Common myeloid progenitor, CD34-positive (primary cell): Measurements from ENCODE around the gene XYLT1.

Experiments
- CTCF ChIA-PET: fragments of 350-600 bp; sonication (Branson Sonifier 250); formaldehyde crosslinking; loops from one replicate; lab custom pipeline; 2021; ENCODE audit warnings: antibody characterized with exemption; lab: Charles Lee
- POLR2A ChIA-PET: fragments of 350-600 bp; sonication (Branson Sonifier 250); formaldehyde crosslinking; loops from one replicate; lab custom pipeline; 2021; ENCODE audit warnings: antibody characterized with exemption; lab: Charles Lee
- DNase-seq, 3 donors: peaks; one replicate each; pipeline versions ENCODE4 v3.0.0 to v3.0.0-alpha.2; 2013
- H3K27ac ChIP-seq, 2 experiments: 1 replicate in 1 of 2; 2 replicates in 1 of 2; pipeline ENCODE4 v1.7.0; 2013; ENCODE audit warnings: inconsistent platforms in 2 of 2, low read length in 2 of 2, mild to moderate bottlenecking in 2 of 2, low read depth in 1 of 2, moderate library complexity in 1 of 2; ENCODE audit not compliant: severe bottlenecking in 2 of 2, insufficient read depth in 1 of 2, poor library complexity in 1 of 2
- H3K27me3 ChIP-seq, 5 experiments: replicated peaks in 2 of 5; 1 replicate in 3 of 5; 2 replicates in 2 of 5; pipeline versions ENCODE4 v1.6.1 to v1.7.0; 2013; ENCODE audit warnings: low read length in 4 of 5, mild to moderate bottlenecking in 2 of 5, moderate library complexity in 2 of 5, inconsistent platforms in 1 of 5; ENCODE audit not compliant: insufficient read depth in 5 of 5, control insufficient read depth in 4 of 5
- H3K36me3 ChIP-seq, 4 experiments: 1 replicate in 2 of 4; 2 replicates in 2 of 4; pipeline versions ENCODE4 v1.6.1 to v1.7.0; 2013; ENCODE audit warnings: low read length in 3 of 4, control low read depth in 1 of 4, mild to moderate bottlenecking in 1 of 4; ENCODE audit not compliant: control insufficient read depth in 4 of 4, insufficient read depth in 4 of 4
- H3K4me1 ChIP-seq, 4 experiments: 1 replicate in 3 of 4; 2 replicates in 1 of 4; pipeline versions ENCODE4 v1.6.1 to v1.7.1; 2013; ENCODE audit warnings: low read length in 3 of 4, mild to moderate bottlenecking in 3 of 4, control low read depth in 1 of 4, inconsistent platforms in 1 of 4, moderate library complexity in 1 of 4; ENCODE audit not compliant: control insufficient read depth in 4 of 4, insufficient read depth in 4 of 4; ENCODE audit errors: control extremely low read depth in 1 of 4
- H3K4me3 ChIP-seq, 7 experiments: 1 replicate in 4 of 7; 2 replicates in 3 of 7; pipeline versions ENCODE4 v1.5.1 to v1.7.0; 2013; ENCODE audit warnings: mild to moderate bottlenecking in 7 of 7, low read length in 6 of 7, moderate library complexity in 6 of 7, inconsistent platforms in 2 of 7, low read depth in 2 of 7, control low read depth in 1 of 7; ENCODE audit not compliant: insufficient read depth in 4 of 7, control insufficient read depth in 1 of 7; ENCODE audit errors: extremely low read depth in 1 of 7
- H3K9me3 ChIP-seq, 5 experiments: 1 replicate in 4 of 5; 2 replicates in 1 of 5; pipeline versions ENCODE4 v1.6.1 to v1.7.1; 2013; ENCODE audit warnings: low read length in 4 of 5, mild to moderate bottlenecking in 2 of 5, inconsistent platforms in 1 of 5, low read depth in 1 of 5, moderate library complexity in 1 of 5; ENCODE audit not compliant: control insufficient read depth in 4 of 5, insufficient read depth in 2 of 5; ENCODE audit errors: control extremely low read depth in 1 of 5
- WGBS: methylation state at CpG from one replicate; pipeline ENCODE4 v1.1.5; 2013; ENCODE audit not compliant: insufficient coverage; 5-methylcytosine and 5-hydroxymethylcytosine counted together

Gene XYLT1

GRCh38 chr16:17222871-17223401 lies 247.8 kb downstream of the XYLT1 start:
- ChIA-PET CTCF (interaction anchor here (0.8 to 2.0 kb wide), 4 partner anchors 10 to 245 kb away, joined by 3 to 14 read pairs (median 4); no protein-coding TSS in a partner anchor), POLR2A (no interaction called here)
- Histone ChIP-seq H3K27me3 (no peaks in the 10 kb centered on the region), H3K36me3 (peaks cover 0 to 2% (median 0%) of the 10 kb centered on the region in 4 experiments), H3K4me1 (peaks cover 6 to 59% (median 44%) of the 10 kb centered on the region in 4 experiments), H3K4me3 (peak overlapping the region in 2 of 7 experiments; percentile 7 to 17), H3K27ac (no peak overlapping the region), H3K9me3 (no peaks in the 10 kb centered on the region)
- WGBS = 0% methylated on average over 4 of the region's 12 CpGs
- DNase-seq = peak; percentile 54 to 80 (median 77)

GRCh38 chr16:17219991-17220390 lies 250.8 kb downstream of the XYLT1 start:
- H3K36me3 ChIP-seq = peaks cover 2 to 4% (median 3%) of the 10 kb centered on the region in 4 experiments
- H3K9me3 ChIP-seq = no peaks in the 10 kb centered on the region
- ChIA-PET POLR2A (interaction anchor here (0.5 kb wide), 1 partner anchor 234 kb away, joined by 4 read pairs; no protein-coding TSS in a partner anchor), CTCF (interaction anchor here (0.7 to 1.6 kb wide), 4 partner anchors 11 to 255 kb away, joined by 3 to 4 read pairs (median 3); no protein-coding TSS in a partner anchor)
- DNase-seq = no peak
- no peaks in the 10 kb centered on the region for H3K27me3 ChIP-seq
- WGBS = 100% methylated on average over 1 of the region's 2 CpGs
- H3K4me3 ChIP-seq = no peak overlapping the region
- peaks cover 3 to 41% (median 36%) of the 10 kb centered on the region in 4 experiments for H3K4me1 ChIP-seq
- H3K27ac ChIP-seq = no peak overlapping the region

- Histone ChIP-seq H3K4me3 (no peak overlapping the region), H3K27ac (no peak overlapping the region), H3K36me3 (peaks cover 7 to 12% (median 10%) of the 10 kb centered on the region in 4 experiments), H3K4me1 (peaks cover 0 to 6% (median 4%) of the 10 kb centered on the region in 4 experiments), H3K27me3 (no peaks in the 10 kb centered on the region), H3K9me3 (peaks cover 0 to 8% (median 3%) of the 10 kb centered on the region in 5 experiments)
- WGBS = 100% methylated on average over 4 of the region's 8 CpGs
- POLR2A ChIA-PET = no interaction called here
- CTCF ChIA-PET = no interaction called here
- DNase-seq = no peak
These were observed 254.8 kb downstream of the XYLT1 start for GRCh38 chr16:17215936-17216335.

GRCh38 chr16:17215306-17215705 lies 255.5 kb downstream of the XYLT1 start:
- no peak overlapping the region for H3K4me3 ChIP-seq
- DNase-seq = no peak
- H3K27ac ChIP-seq = no peak overlapping the region
- ChIA-PET POLR2A (no interaction called here), CTCF (interaction anchor here (0.9 kb wide), 1 partner anchor 9 kb away, joined by 3 read pairs; no protein-coding TSS in a partner anchor)
- peaks cover 0 to 8% (median 3%) of the 10 kb centered on the region in 5 experiments for H3K9me3 ChIP-seq
- no peaks in the 10 kb centered on the region for H3K27me3 ChIP-seq
- peaks cover 7 to 12% (median 10%) of the 10 kb centered on the region in 4 experiments for H3K36me3 ChIP-seq
- whole genome bisulfite sequencing = 100% methylated on average over 1 of the region's 2 CpGs
- peaks cover 0 to 6% (median 4%) of the 10 kb centered on the region in 4 experiments for H3K4me1 ChIP-seq

GRCh38 chr16:17213974-17214373 lies 256.8 kb downstream of the XYLT1 start:
- POLR2A ChIA-PET = no interaction called here
- H3K27ac ChIP-seq = no peak overlapping the region
- no peak for DNase-seq
- no peaks in the 10 kb centered on the region for H3K27me3 ChIP-seq
- H3K9me3 ChIP-seq = peaks cover 0 to 8% (median 3%) of the 10 kb centered on the region in 5 experiments
- CTCF ChIA-PET = interaction anchor here (1.1 kb wide), 1 partner anchor 10 kb away, joined by 4 read pairs; no protein-coding TSS in a partner anchor
- H3K4me1 ChIP-seq = peaks cover 0 to 6% (median 1%) of the 10 kb centered on the region in 4 experiments
- no peak overlapping the region for H3K4me3 ChIP-seq
- WGBS = 100% methylated on average over 1 of the region's 3 CpGs
- H3K36me3 ChIP-seq = peaks cover 7 to 12% (median 10%) of the 10 kb centered on the region in 4 experiments

- Histone ChIP-seq H3K9me3 (peaks cover 0 to 8% (median 3%) of the 10 kb centered on the region in 5 experiments), H3K4me3 (no peak overlapping the region), H3K27me3 (no peaks in the 10 kb centered on the region), H3K27ac (no peak overlapping the region), H3K4me1 (peaks cover 0 to 6% (median 1%) of the 10 kb centered on the region in 4 experiments), H3K36me3 (peaks cover 7 to 12% (median 10%) of the 10 kb centered on the region in 4 experiments)
- ChIA-PET CTCF (interaction anchor here (1.1 to 4.7 kb wide), 5 partner anchors 9 to 254 kb away, joined by 3 to 14 read pairs (median 4); no protein-coding TSS in a partner anchor), POLR2A (no interaction called here)
- no CpG with 5 or more reads among the region's 2 CpGs for WGBS
- DNase-seq = no peak
These were observed 257.7 kb downstream of the XYLT1 start for GRCh38 chr16:17213025-17213424.

- ChIA-PET CTCF (interaction anchor here (0.8 to 4.7 kb wide), 10 partner anchors 9 to 254 kb away, joined by 3 to 14 read pairs (median 3); no protein-coding TSS in a partner anchor), POLR2A (no interaction called here)
- 71% methylated on average over 4 of the region's 6 CpGs for WGBS
- H3K27me3 ChIP-seq = no peaks in the 10 kb centered on the region
- DNase-seq = no peak
- H3K9me3 ChIP-seq = peaks cover 0 to 8% (median 3%) of the 10 kb centered on the region in 5 experiments
- H3K4me3 ChIP-seq = no peak overlapping the region
- H3K36me3 ChIP-seq = peaks cover 7 to 12% (median 10%) of the 10 kb centered on the region in 4 experiments
- H3K27ac ChIP-seq = no peak overlapping the region
- H3K4me1 ChIP-seq = peaks cover 0 to 6% (median 1%) of the 10 kb centered on the region in 4 experiments
These were observed 258.2 kb downstream of the XYLT1 start for GRCh38 chr16:17212606-17213005.
